Measurements from ENCODE around the gene AFAP1L1.

AFAP1L1 gene

DNA sequence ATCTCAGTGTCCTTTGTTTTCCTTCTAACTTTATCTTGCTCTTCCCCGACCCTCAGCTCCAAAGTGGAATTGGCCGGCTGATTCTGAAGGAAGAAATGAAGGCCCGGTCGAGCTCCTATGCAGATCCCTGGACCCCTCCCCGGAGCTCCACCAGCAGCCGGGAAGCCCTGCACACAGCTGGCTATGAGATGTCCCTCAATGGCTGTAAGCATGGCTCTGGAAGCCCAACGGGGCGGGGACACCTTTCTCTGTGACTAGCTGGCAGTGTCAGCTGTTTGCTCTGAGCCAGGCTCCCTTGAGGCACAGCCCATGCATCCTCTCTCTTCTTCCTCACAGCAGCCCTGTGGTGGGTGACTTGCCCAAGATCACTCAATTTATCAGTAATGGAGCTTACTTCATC, 23.9 kb upstream of the AFAP1L1 start:
- Mint-ChIP-seq H3K27ac (no peak overlapping the region), H3K9me3 (no peaks in the 10 kb centered on the region), H3K4me3 (no peak overlapping the region), H3K4me1 (ENCODE audit: low read depth) (no peaks in the 10 kb centered on the region), H3K27me3 (ENCODE audit: low read depth) (peaks cover 8% of the 10 kb centered on the region), H3K36me3 (ENCODE audit: low read depth) (no peaks in the 10 kb centered on the region)
- no peak for DNase-seq (ENCODE audit: low spot score)

DNA sequence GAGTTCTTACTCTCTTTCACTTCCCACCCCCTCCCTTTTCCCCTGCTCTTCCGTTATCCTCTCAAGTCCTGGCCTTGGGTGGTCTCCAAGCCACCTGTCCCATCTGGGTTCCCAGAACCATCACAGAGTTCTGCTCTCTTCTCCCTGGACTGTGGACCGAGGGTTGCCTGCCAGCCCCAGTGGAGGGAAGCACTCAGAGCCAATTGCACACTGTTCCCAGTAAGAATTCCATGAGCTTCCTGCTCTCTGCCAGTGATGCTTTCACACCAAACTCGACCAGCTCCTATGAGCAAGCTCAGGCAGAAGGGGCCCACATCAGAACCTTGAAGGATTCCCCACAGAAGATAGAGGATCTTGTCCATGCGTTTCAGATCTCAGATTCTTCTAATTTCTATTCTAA, 20.1 kb upstream of the AFAP1L1 start:
- H3K27me3 Mint-ChIP-seq (ENCODE audit: low read depth): peaks cover 15% of the 10 kb centered on the region
- no peaks in the 10 kb centered on the region for H3K36me3 Mint-ChIP-seq (ENCODE audit: low read depth)
- no peak for DNase-seq (ENCODE audit: low spot score)
- H3K9me3 Mint-ChIP-seq: no peaks in the 10 kb centered on the region
- no peak overlapping the region for H3K27ac Mint-ChIP-seq
- no peak overlapping the region for H3K4me3 Mint-ChIP-seq
- no peaks in the 10 kb centered on the region for H3K4me1 Mint-ChIP-seq (ENCODE audit: low read depth)

DNA sequence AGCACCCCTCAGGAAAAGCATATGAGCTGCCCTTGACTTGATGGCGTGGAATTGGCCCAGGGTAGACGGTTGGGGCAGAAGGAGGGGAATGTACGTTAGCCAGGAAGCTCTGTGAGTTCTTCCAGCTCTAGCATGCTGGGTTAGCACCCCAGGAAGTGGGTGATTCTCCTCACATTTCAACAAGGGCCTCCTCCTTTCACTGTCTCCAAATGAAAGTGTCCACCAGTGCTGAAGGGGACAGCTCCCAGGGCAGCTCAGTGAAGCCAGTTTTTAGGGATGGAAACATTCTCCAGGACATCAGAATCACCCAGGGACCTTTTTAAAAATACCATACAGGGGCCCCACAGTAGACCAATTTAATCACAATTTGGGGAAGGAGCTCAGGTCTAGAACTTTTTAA, 17.2 kb upstream of the AFAP1L1 start:
- Mint-ChIP-seq H3K4me1 (ENCODE audit: low read depth) (no peaks in the 10 kb centered on the region), H3K27ac (no peak overlapping the region), H3K4me3 (no peak overlapping the region), H3K9me3 (no peaks in the 10 kb centered on the region), H3K36me3 (ENCODE audit: low read depth) (no peaks in the 10 kb centered on the region), H3K27me3 (ENCODE audit: low read depth) (peaks cover 14% of the 10 kb centered on the region)
- DNase-seq (ENCODE audit: low spot score): no peak

DNA sequence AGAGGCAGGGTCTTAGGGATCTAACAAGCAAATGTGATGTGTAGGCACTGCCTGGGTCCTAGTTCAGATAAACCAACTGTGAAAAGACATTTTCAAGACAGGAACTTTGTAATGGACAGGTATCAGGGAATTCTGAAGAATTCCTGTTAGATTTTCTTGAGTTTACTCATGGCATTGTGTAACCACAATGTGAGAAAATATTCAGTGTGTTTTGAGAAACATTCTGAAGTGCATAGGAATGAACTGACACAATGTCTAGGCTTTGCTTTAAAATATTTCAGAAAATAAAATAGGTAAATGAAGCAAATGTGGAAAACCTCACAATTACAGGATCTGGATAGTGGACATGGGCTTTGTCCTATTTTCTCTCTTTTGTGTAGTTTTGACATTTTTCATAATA, 15.2 kb upstream of the AFAP1L1 start:
- no peak for DNase-seq (ENCODE audit: low spot score)
- H3K27ac Mint-ChIP-seq: no peak overlapping the region
- no peak overlapping the region for H3K4me3 Mint-ChIP-seq
- H3K9me3 Mint-ChIP-seq: no peaks in the 10 kb centered on the region
- H3K27me3 Mint-ChIP-seq (ENCODE audit: low read depth): peaks cover 21% of the 10 kb centered on the region
- H3K36me3 Mint-ChIP-seq (ENCODE audit: low read depth): no peaks in the 10 kb centered on the region
- no peaks in the 10 kb centered on the region for H3K4me1 Mint-ChIP-seq (ENCODE audit: low read depth)

DNA sequence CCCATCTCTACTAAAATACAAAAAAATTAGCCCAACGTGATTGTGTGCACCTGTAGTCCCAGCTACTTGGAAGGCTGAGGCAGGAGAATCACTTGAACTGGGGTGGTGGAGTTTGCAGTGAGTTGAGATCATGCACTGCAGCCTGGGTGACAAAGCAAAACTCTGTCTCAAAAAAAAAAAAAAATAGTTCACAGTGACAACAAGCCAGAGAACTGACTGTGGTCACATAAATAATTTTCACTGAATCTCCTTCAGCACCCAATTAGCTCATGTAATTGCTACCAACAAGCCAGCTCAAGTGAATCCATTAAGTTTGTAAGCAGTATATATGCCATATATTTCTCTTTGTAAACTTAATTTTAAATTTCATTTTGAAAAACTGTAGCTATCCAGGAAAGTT, 14.5 kb upstream of the AFAP1L1 start:
- no peak for DNase-seq (ENCODE audit: low spot score)
- Mint-ChIP-seq H3K4me1 (ENCODE audit: low read depth) (no peaks in the 10 kb centered on the region), H3K27me3 (ENCODE audit: low read depth) (peaks cover 24% of the 10 kb centered on the region), H3K4me3 (no peak overlapping the region), H3K9me3 (no peaks in the 10 kb centered on the region), H3K36me3 (ENCODE audit: low read depth) (no peaks in the 10 kb centered on the region), H3K27ac (no peak overlapping the region)

DNA sequence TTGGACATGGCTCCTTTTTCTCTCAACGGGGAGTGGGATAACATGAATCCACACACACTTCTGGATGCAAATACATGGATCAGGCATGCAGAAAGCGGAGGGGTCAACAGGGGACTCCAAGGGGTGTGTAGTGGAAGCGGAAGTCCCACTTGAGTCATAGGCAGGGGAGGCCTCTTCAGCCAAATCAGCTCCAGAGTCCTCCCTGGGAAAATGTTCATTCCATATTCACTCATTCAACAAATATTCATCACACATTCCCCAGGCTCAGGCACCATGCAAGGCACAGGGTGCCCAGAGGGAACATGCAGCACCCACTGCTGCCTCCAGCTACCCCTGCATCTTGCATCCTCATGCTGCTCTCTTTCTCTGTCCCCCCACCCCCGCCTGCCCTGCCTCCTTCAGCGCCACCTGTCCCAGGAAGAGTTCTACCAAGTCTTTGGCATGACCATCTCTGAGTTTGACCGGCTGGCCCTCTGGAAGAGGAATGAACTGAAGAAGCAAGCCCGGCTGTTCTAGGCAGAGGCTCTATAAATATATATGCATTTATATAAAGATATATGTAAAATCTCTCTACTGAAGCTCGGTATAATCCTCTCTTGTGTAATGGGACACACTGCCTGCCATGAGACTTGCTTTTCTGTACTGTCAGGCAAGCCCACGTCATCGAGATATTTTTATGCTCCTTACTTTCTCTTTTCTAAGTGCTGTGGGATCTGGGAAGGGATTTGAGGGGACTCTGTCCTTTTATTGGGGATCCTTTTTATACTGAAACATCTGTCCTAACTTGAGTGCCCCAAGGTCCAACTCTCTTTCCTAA, 13.6 kb upstream of the AFAP1L1 start:
- H3K4me1 Mint-ChIP-seq (ENCODE audit: low read depth): no peaks in the 10 kb centered on the region
- no peak for DNase-seq (ENCODE audit: low spot score)
- H3K4me3 Mint-ChIP-seq: no peak overlapping the region
- no peak overlapping the region for H3K27ac Mint-ChIP-seq
- peaks cover 22% of the 10 kb centered on the region for H3K27me3 Mint-ChIP-seq (ENCODE audit: low read depth)
- H3K36me3 Mint-ChIP-seq (ENCODE audit: low read depth): no peaks in the 10 kb centered on the region
- H3K9me3 Mint-ChIP-seq: no peaks in the 10 kb centered on the region

DNA sequence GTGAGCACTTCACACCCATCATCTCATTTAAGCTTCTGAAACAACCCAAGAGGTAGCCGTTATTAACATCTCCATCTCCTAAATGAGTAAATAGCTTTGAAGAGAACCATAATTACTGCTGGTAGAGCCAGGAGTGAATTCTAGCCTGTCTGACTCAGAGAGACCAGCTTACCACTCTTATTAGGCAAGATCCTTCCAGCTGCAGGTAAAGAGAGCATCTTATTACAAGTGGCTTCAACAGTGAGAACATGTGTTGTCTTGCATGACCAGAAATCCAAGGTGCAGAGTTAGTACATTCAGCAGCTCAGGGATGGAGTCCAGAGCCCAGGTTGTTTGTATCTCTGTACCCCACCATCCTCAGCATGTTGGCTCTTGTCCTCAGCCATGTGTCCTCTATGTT, 10.9 kb upstream of the AFAP1L1 start:
- no peak overlapping the region for H3K4me3 Mint-ChIP-seq
- H3K4me1 Mint-ChIP-seq (ENCODE audit: low read depth): peaks cover 1% of the 10 kb centered on the region
- DNase-seq (ENCODE audit: low spot score): no peak
- H3K9me3 Mint-ChIP-seq: no peaks in the 10 kb centered on the region
- H3K27ac Mint-ChIP-seq: no peak overlapping the region
- peaks cover 23% of the 10 kb centered on the region for H3K27me3 Mint-ChIP-seq (ENCODE audit: low read depth)
- H3K36me3 Mint-ChIP-seq (ENCODE audit: low read depth): no peaks in the 10 kb centered on the region

DNA sequence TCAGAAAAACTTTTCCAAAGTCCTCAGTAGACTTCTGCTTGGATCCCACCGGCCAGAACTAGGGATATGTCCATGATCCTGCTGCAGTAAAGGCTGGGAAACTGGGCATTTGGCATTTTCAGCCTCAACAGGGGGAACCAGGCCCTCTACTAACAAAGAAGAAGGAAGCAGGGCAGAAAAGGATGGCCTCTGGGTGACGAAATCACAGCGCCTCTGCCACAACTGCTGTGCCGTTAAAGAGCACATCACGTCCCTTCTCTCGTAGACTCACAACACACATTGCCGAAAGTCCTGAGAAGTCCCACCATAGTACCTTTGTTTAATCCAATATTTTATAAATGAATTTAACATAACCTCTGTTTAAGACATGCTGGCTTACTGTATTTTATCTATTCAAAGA, 10.4 kb upstream of the AFAP1L1 start:
- Mint-ChIP-seq H3K4me3 (no peak overlapping the region), H3K9me3 (no peaks in the 10 kb centered on the region), H3K27ac (no peak overlapping the region), H3K4me1 (ENCODE audit: low read depth) (peaks cover 1% of the 10 kb centered on the region), H3K36me3 (ENCODE audit: low read depth) (no peaks in the 10 kb centered on the region), H3K27me3 (ENCODE audit: low read depth) (peaks cover 19% of the 10 kb centered on the region)
- DNase-seq (ENCODE audit: low spot score): no peak

DNA sequence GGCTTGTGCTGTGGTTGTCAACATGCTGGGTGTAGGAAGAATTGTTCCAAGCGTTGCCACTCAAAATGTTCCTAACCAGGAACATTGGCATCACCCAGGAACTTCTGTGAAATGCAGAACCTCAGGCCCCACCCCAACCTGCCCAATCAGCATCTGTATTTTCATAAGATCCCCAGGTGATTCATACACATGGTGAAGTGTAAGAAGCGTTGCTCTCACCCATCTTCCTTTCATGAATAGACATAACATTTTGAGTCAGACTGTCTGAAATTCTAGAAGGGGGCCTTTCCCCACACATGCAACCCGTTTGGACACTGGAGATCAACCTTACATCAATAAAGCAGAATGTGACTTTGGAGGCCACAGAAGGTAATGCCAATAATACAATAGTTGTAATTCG, 9.3 kb upstream of the AFAP1L1 start:
- H3K27me3 Mint-ChIP-seq (ENCODE audit: low read depth): peaks cover 19% of the 10 kb centered on the region
- peaks cover 1% of the 10 kb centered on the region for H3K4me1 Mint-ChIP-seq (ENCODE audit: low read depth)
- H3K27ac Mint-ChIP-seq: no peak overlapping the region
- H3K36me3 Mint-ChIP-seq (ENCODE audit: low read depth): no peaks in the 10 kb centered on the region
- no peaks in the 10 kb centered on the region for H3K9me3 Mint-ChIP-seq
- DNase-seq (ENCODE audit: low spot score): no peak
- no peak overlapping the region for H3K4me3 Mint-ChIP-seq

DNA sequence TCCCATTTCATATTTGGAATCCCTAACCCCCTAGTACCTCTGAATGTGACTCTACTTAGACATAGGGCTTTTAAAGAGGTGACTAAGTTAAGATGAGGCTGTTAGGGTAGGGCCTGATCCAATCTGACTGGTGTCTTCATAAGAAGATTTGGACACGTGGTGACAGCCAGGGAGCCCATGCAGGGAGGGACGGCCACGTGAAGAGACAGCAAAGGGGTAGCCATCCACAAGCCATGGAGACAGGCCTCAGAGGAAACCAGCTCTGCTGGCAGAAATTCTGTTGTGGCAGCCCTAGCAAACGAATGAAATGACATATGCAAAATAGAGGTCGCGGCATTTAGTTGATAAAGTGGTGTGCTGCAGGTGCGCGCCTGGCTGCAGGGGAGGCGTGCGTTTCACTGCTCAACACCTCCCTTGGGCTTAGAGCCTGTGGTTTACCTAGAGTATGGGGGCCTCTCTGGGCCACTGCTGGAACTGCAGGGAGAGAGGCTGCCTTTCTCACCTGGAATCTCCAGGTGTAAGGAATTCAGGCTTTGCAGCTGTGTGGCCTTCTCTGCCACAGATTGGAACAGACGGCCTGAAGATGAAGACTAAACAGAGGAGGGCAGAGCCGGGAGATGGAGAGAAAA, 7.1 kb upstream of the AFAP1L1 start:
- DNase-seq (ENCODE audit: low spot score): no peak
- H3K4me3 Mint-ChIP-seq: no peak overlapping the region
- no peak overlapping the region for H3K27ac Mint-ChIP-seq
- no peaks in the 10 kb centered on the region for H3K36me3 Mint-ChIP-seq (ENCODE audit: low read depth)
- H3K9me3 Mint-ChIP-seq: peaks cover 10% of the 10 kb centered on the region
- peaks cover 1% of the 10 kb centered on the region for H3K4me1 Mint-ChIP-seq (ENCODE audit: low read depth)
- H3K27me3 Mint-ChIP-seq (ENCODE audit: low read depth): peaks cover 30% of the 10 kb centered on the region

DNA sequence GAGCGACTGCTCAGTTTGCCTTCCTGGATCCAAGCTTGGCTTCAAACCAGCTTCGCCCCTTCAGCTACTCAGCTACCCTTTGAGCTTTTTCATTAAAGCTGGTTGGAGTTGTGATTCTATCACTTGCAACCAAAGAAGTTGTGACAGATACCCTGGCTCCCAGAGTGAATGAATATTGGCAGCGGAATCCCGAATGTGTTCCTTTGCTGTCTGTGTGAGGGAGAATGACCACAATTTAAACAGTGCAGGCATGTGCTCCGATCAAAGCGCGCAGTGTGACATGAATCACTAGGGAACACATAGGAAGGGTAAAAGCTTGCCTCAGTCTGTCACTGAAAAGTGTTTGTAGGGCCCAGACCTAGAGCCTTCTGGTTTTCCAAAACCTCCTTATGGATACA, 6.6 kb upstream of the AFAP1L1 start:
- DNase-seq (ENCODE audit: low spot score): no peak
- no peak overlapping the region for H3K4me3 Mint-ChIP-seq
- H3K27ac Mint-ChIP-seq: no peak overlapping the region
- peaks cover 10% of the 10 kb centered on the region for H3K9me3 Mint-ChIP-seq
- H3K4me1 Mint-ChIP-seq (ENCODE audit: low read depth): peaks cover 1% of the 10 kb centered on the region
- H3K27me3 Mint-ChIP-seq (ENCODE audit: low read depth): peaks cover 30% of the 10 kb centered on the region
- no peaks in the 10 kb centered on the region for H3K36me3 Mint-ChIP-seq (ENCODE audit: low read depth)

DNA sequence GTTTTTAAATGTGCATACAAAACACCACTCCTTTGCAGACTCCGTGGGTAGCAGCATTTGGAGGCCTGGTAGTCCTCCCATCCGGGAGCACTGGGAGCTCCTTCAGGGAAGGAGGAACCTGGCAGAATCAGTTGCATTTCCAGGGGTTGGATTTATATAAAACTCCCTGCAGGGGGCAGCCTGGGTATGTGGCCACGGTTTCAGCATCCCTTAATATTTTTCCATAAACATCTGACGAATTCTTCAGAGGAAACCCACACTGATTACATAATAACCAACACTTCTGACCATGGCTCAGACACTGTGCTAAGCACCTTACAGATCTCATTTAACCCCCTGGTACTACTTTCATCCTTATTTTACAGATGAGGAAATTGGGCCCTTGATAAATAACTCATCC, 6.1 kb upstream of the AFAP1L1 start:
- DNase-seq (ENCODE audit: low spot score): no peak
- Mint-ChIP-seq H3K4me3 (no peak overlapping the region), H3K4me1 (ENCODE audit: low read depth) (peaks cover 1% of the 10 kb centered on the region), H3K36me3 (ENCODE audit: low read depth) (no peaks in the 10 kb centered on the region), H3K27me3 (ENCODE audit: low read depth) (peaks cover 34% of the 10 kb centered on the region), H3K9me3 (peaks cover 10% of the 10 kb centered on the region), H3K27ac (no peak overlapping the region)

DNA sequence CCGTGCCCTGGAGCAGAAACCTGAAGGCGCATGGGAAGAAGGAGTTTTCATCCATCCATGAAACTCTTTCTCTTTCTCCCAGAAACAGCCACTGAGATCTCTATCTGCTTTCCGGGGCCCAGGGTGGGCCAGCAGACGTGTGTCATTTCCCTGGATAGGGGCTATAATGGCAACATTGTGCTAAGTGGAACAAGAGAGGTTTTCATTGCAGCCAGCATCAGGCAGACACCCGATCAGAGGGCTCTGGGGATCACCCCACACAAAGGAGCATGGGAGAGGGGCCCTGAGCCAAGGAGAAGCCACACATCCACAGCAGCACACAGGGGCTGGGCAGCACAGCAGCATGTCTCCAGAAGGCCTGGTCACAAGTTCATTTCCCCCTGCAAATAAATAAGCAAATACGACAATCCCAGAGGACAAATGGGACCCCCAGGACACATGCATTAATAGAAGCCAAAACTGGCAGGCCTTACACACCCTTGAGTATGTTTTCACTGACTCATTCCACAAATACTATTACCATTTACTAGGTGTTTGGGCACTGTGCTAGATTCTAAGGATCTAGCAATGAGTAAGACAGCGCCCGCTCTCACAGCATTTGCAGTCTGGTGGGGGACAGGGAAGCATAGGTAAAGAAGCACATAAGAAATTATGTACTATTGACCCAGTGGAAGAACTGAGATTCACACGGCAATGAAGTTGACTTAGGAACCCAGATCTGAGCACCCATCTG, 4.3 kb upstream of the AFAP1L1 start:
- Mint-ChIP-seq H3K27me3 (ENCODE audit: low read depth) (peaks cover 39% of the 10 kb centered on the region), H3K9me3 (peaks cover 10% of the 10 kb centered on the region), H3K4me1 (ENCODE audit: low read depth) (peaks cover 7% of the 10 kb centered on the region), H3K4me3 (no peak overlapping the region), H3K36me3 (ENCODE audit: low read depth) (no peaks in the 10 kb centered on the region), H3K27ac (no peak overlapping the region)
- DNase-seq (ENCODE audit: low spot score): no peak

DNA sequence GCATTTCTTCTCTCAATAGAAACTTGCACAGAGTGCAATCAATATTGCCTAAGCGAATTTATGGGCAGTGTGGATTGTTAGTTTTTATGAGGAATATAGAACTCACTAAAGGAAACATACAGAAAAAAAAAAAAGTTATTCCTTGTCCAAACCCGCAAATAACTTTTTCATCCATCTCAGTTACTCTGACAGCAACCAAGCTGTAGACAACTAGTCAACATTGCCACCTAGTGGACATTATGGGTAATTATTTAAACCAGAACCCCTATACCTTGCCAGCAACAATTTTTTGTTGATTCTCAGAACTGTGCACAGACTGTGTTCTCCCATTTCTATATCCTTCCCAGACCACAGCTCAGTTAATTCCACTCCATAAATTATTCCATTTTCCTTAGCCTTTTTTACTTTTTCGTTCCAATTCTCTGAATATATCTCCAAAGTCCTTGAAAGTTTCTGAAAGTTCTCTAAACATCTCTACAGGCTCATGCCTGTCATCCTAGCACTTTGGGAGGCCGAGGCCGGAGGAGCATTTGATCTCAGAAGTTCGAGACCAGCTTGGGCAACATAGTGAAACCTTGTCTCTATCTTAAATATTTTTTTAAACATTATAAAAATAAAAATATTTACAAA, 2.6 kb upstream of the AFAP1L1 start:
- peaks cover 10% of the 10 kb centered on the region for H3K9me3 Mint-ChIP-seq
- DNase-seq (ENCODE audit: low spot score): no peak
- H3K4me1 Mint-ChIP-seq (ENCODE audit: low read depth): peaks cover 7% of the 10 kb centered on the region
- H3K4me3 Mint-ChIP-seq: no peak overlapping the region
- H3K36me3 Mint-ChIP-seq (ENCODE audit: low read depth): no peaks in the 10 kb centered on the region
- peaks cover 55% of the 10 kb centered on the region for H3K27me3 Mint-ChIP-seq (ENCODE audit: low read depth)
- no peak overlapping the region for H3K27ac Mint-ChIP-seq

Data from T-helper 2 cell treated with Interferon-gamma antibody and Interleukin-4, amounts not matched to agents 5 μg/mL and 100 μg/mL, for 36 hours (primary cell).